ENCODE data around the gene BOC.

Gene BOC

DNA sequence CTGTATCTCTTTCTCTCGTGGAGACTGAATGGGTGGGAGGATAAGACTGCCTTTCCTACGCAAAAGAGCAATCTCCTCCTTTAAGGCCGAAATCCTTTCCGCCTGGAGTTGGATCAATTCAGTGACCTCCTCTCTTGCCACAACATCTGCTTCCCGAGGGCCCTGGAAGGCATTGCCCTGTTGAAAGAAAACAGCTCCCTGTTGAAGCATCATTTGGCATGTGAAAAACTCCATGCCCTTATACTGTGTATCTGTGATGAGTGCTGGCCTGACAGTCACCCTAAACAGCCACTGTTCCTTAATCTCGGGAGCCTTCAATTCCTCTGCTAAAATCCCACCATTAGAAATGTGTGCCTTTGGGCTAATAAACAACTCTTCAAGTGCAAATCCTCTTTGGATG, 80.2 kb downstream of the BOC start:
- DNase-seq = no peak
- no peak overlapping the region for H3K4me3 ChIP-seq (ENCODE audit: insufficient read depth, low read depth, low read length, poor library complexity, severe bottlenecking)
- H3K27me3 ChIP-seq (replicated peaks; ENCODE audit: control insufficient read depth, insufficient read depth, low read length, poor library complexity, severe bottlenecking) = no peaks in the 10 kb centered on the region
- no peaks in the 10 kb centered on the region for H3K4me1 ChIP-seq (ENCODE audit: control insufficient read depth, insufficient read depth, low read length, poor library complexity, severe bottlenecking)
- no peaks in the 10 kb centered on the region for H3K9me3 ChIP-seq (ENCODE audit: control insufficient read depth, low read length)
- H3K27ac ChIP-seq (ENCODE audit: insufficient read depth, low read length, poor library complexity, severe bottlenecking) = no peak overlapping the region
- H3K36me3 ChIP-seq (ENCODE audit: control insufficient read depth, insufficient read depth, low read length) = no peaks in the 10 kb centered on the region

DNA sequence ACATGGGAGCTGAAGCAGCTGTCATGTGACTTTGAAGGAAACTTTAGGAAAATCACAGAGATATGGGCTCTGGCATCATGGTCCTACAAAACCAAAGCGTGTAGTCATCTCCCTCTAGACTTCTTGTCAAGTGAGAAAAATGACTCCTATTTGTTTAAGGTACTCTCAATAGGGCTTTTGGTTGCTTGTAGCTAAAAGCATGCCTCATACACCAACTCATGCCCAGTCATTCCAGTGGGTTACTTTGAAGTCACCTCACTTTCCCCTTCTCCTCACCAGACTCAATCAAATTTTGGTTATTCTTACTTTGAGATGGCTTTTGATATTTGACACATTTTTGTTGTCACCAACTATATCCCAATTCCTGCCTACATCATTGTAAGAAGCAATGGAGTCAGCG, 81.6 kb downstream of the BOC start:
- Histone ChIP-seq H3K27ac (ENCODE audit: insufficient read depth, low read length, poor library complexity, severe bottlenecking) (no peak overlapping the region), H3K4me1 (ENCODE audit: control insufficient read depth, insufficient read depth, low read length, poor library complexity, severe bottlenecking) (no peaks in the 10 kb centered on the region), H3K36me3 (ENCODE audit: control insufficient read depth, insufficient read depth, low read length) (no peaks in the 10 kb centered on the region), H3K4me3 (ENCODE audit: insufficient read depth, low read depth, low read length, poor library complexity, severe bottlenecking) (no peak overlapping the region), H3K9me3 (ENCODE audit: control insufficient read depth, low read length) (no peaks in the 10 kb centered on the region), H3K27me3 (replicated peaks; ENCODE audit: control insufficient read depth, insufficient read depth, low read length, poor library complexity, severe bottlenecking) (no peaks in the 10 kb centered on the region)
- DNase-seq = no peak

GRCh38 chr3:113293348-113293747, 82.0 kb downstream of the BOC start:
- no peak for DNase-seq
- H3K27me3 ChIP-seq (replicated peaks; ENCODE audit: control insufficient read depth, insufficient read depth, low read length, poor library complexity, severe bottlenecking) = no peaks in the 10 kb centered on the region
- no peak overlapping the region for H3K27ac ChIP-seq (ENCODE audit: insufficient read depth, low read length, poor library complexity, severe bottlenecking)
- no peaks in the 10 kb centered on the region for H3K9me3 ChIP-seq (ENCODE audit: control insufficient read depth, low read length)
- H3K36me3 ChIP-seq (ENCODE audit: control insufficient read depth, insufficient read depth, low read length) = no peaks in the 10 kb centered on the region
- no peak overlapping the region for H3K4me3 ChIP-seq (ENCODE audit: insufficient read depth, low read depth, low read length, poor library complexity, severe bottlenecking)
- no peaks in the 10 kb centered on the region for H3K4me1 ChIP-seq (ENCODE audit: control insufficient read depth, insufficient read depth, low read length, poor library complexity, severe bottlenecking)

- no peaks in the 10 kb centered on the region for H3K4me1 ChIP-seq (ENCODE audit: control insufficient read depth, insufficient read depth, low read length, poor library complexity, severe bottlenecking)
- no peaks in the 10 kb centered on the region for H3K36me3 ChIP-seq (ENCODE audit: control insufficient read depth, insufficient read depth, low read length)
- no peak for DNase-seq
- H3K4me3 ChIP-seq (ENCODE audit: insufficient read depth, low read depth, low read length, poor library complexity, severe bottlenecking) = no peak overlapping the region
- H3K27me3 ChIP-seq (replicated peaks; ENCODE audit: control insufficient read depth, insufficient read depth, low read length, poor library complexity, severe bottlenecking) = no peaks in the 10 kb centered on the region
- no peak overlapping the region for H3K27ac ChIP-seq (ENCODE audit: insufficient read depth, low read length, poor library complexity, severe bottlenecking)
- H3K9me3 ChIP-seq (ENCODE audit: control insufficient read depth, low read length) = no peaks in the 10 kb centered on the region
These were observed 84.1 kb downstream of the BOC start for GRCh38 chr3:113295463-113295862.

GRCh38 chr3:113297287-113297686, 85.9 kb downstream of the BOC start:
- no peak for DNase-seq
- H3K36me3 ChIP-seq (ENCODE audit: control insufficient read depth, insufficient read depth, low read length) = no peaks in the 10 kb centered on the region
- H3K4me1 ChIP-seq (ENCODE audit: control insufficient read depth, insufficient read depth, low read length, poor library complexity, severe bottlenecking) = no peaks in the 10 kb centered on the region
- no peak overlapping the region for H3K27ac ChIP-seq (ENCODE audit: insufficient read depth, low read length, poor library complexity, severe bottlenecking)
- H3K4me3 ChIP-seq (ENCODE audit: insufficient read depth, low read depth, low read length, poor library complexity, severe bottlenecking) = no peak overlapping the region
- H3K9me3 ChIP-seq (ENCODE audit: control insufficient read depth, low read length) = no peaks in the 10 kb centered on the region
- H3K27me3 ChIP-seq (replicated peaks; ENCODE audit: control insufficient read depth, insufficient read depth, low read length, poor library complexity, severe bottlenecking) = no peaks in the 10 kb centered on the region

GRCh38 chr3:113297841-113298240, 86.5 kb downstream of the BOC start:
- Histone ChIP-seq H3K4me1 (ENCODE audit: control insufficient read depth, insufficient read depth, low read length, poor library complexity, severe bottlenecking) (no peaks in the 10 kb centered on the region), H3K4me3 (ENCODE audit: insufficient read depth, low read depth, low read length, poor library complexity, severe bottlenecking) (no peak overlapping the region), H3K27me3 (replicated peaks; ENCODE audit: control insufficient read depth, insufficient read depth, low read length, poor library complexity, severe bottlenecking) (no peaks in the 10 kb centered on the region), H3K36me3 (ENCODE audit: control insufficient read depth, insufficient read depth, low read length) (no peaks in the 10 kb centered on the region), H3K9me3 (ENCODE audit: control insufficient read depth, low read length) (no peaks in the 10 kb centered on the region), H3K27ac (ENCODE audit: insufficient read depth, low read length, poor library complexity, severe bottlenecking) (no peak overlapping the region)
- no peak for DNase-seq

DNA sequence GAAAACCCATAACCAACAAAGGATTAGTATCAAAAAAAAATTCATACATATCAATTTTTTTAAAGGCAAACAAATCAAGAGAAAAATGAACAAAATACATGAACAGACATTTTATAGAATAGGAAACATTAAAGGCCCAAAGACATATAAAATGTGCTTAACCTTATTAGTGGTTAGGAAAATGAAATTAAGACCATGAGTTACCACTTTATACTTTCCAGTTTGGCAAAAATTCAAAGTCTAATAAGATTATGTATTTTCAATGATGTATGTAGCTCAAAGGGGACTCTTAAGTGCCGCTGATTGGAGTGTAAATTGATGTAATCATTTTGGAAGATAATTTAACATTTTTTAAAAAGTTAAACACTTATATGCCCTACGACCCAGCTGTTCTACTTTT, 89.2 kb downstream of the BOC start:
- H3K27me3 ChIP-seq (replicated peaks; ENCODE audit: control insufficient read depth, insufficient read depth, low read length, poor library complexity, severe bottlenecking) = no peaks in the 10 kb centered on the region
- no peak overlapping the region for H3K27ac ChIP-seq (ENCODE audit: insufficient read depth, low read length, poor library complexity, severe bottlenecking)
- no peaks in the 10 kb centered on the region for H3K9me3 ChIP-seq (ENCODE audit: control insufficient read depth, low read length)
- DNase-seq = no peak
- peaks cover 5% of the 10 kb centered on the region for H3K36me3 ChIP-seq (ENCODE audit: control insufficient read depth, insufficient read depth, low read length)
- no peaks in the 10 kb centered on the region for H3K4me1 ChIP-seq (ENCODE audit: control insufficient read depth, insufficient read depth, low read length, poor library complexity, severe bottlenecking)
- no peak overlapping the region for H3K4me3 ChIP-seq (ENCODE audit: insufficient read depth, low read depth, low read length, poor library complexity, severe bottlenecking)

- no peak overlapping the region for H3K4me3 ChIP-seq (ENCODE audit: insufficient read depth, low read depth, low read length, poor library complexity, severe bottlenecking)
These were observed 92.7 kb downstream of the BOC start for GRCh38 chr3:113304102-113304501.

GRCh38 chr3:113304856-113305540, 93.6 kb downstream of the BOC start:
- Histone ChIP-seq H3K27me3 (replicated peaks; ENCODE audit: control insufficient read depth, insufficient read depth, low read length, poor library complexity, severe bottlenecking) (no peaks in the 10 kb centered on the region), H3K27ac (ENCODE audit: insufficient read depth, low read length, poor library complexity, severe bottlenecking) (no peak overlapping the region), H3K4me3 (ENCODE audit: insufficient read depth, low read depth, low read length, poor library complexity, severe bottlenecking) (no peak overlapping the region), H3K36me3 (ENCODE audit: control insufficient read depth, insufficient read depth, low read length) (peaks cover 5% of the 10 kb centered on the region), H3K4me1 (ENCODE audit: control insufficient read depth, insufficient read depth, low read length, poor library complexity, severe bottlenecking) (no peaks in the 10 kb centered on the region), H3K9me3 (ENCODE audit: control insufficient read depth, low read length) (no peaks in the 10 kb centered on the region)
- DNase-seq = no peak

More at GRCh38 chr3:113304102-113304501, 92.7 kb downstream of the BOC start:
- no peaks in the 10 kb centered on the region for H3K9me3 ChIP-seq (ENCODE audit: control insufficient read depth, low read length)
- H3K36me3 ChIP-seq (ENCODE audit: control insufficient read depth, insufficient read depth, low read length) = peaks cover 5% of the 10 kb centered on the region
- H3K27ac ChIP-seq (ENCODE audit: insufficient read depth, low read length, poor library complexity, severe bottlenecking) = no peak overlapping the region
- no peak for DNase-seq
- H3K27me3 ChIP-seq (replicated peaks; ENCODE audit: control insufficient read depth, insufficient read depth, low read length, poor library complexity, severe bottlenecking) = no peaks in the 10 kb centered on the region
- no peaks in the 10 kb centered on the region for H3K4me1 ChIP-seq (ENCODE audit: control insufficient read depth, insufficient read depth, low read length, poor library complexity, severe bottlenecking)

DNA sequence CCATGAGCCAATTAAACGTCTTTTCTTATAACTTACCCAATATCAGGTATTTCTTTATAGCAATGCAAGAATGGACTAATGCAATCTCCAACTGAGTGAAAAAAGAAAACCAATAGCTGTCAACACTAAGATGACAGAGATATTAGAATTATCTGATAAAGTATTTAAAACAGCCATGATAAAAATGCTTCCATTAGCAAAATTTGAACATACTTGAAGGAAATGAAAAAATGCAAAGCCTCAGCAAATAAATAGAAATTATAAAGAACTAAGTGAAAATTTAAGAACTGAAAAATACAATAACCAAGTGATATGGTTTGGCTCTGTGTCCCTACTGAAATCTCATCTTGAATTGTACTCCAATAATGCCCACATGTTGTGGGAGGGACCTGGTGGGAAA, 99.6 kb downstream of the BOC start:
- H3K4me3 ChIP-seq (ENCODE audit: insufficient read depth, low read depth, low read length, poor library complexity, severe bottlenecking) = no peak overlapping the region
- DNase-seq = no peak
- no peaks in the 10 kb centered on the region for H3K9me3 ChIP-seq (ENCODE audit: control insufficient read depth, low read length)
- no peaks in the 10 kb centered on the region for H3K27me3 ChIP-seq (replicated peaks; ENCODE audit: control insufficient read depth, insufficient read depth, low read length, poor library complexity, severe bottlenecking)
- H3K36me3 ChIP-seq (ENCODE audit: control insufficient read depth, insufficient read depth, low read length) = no peaks in the 10 kb centered on the region
- no peak overlapping the region for H3K27ac ChIP-seq (ENCODE audit: insufficient read depth, low read length, poor library complexity, severe bottlenecking)
- H3K4me1 ChIP-seq (ENCODE audit: control insufficient read depth, insufficient read depth, low read length, poor library complexity, severe bottlenecking) = no peaks in the 10 kb centered on the region
